A673 (cell line): ENCODE data around the gene MSI2. TPM values are rescaled to one million over a fixed set of nuclear protein-coding genes. Genes with fewer than 3 reads are reported as not detected.

Experiments
- BruUV-seq: library from RNA; stranded (reverse); fragments of 400-500 nt; replicated peaks from 2 replicates; lab custom pipeline; 2021; lab: Mats Ljungman, UMichigan
- CTCF ChIA-PET: fragments of 300-600 bp; sonication (Branson Sonifier 250); formaldehyde crosslinking; loops from one replicate; lab custom pipeline; 2022; ENCODE audit warnings: antibody characterized with exemption; lab: Charles Lee
- POLR2A ChIA-PET: fragments of 300-600 bp; sonication (Branson Sonifier 250); formaldehyde crosslinking; loops from one replicate; lab custom pipeline; 2022; ENCODE audit warnings: antibody characterized with exemption; ENCODE audit not compliant: low non-redundant PET; lab: Charles Lee
- DNase-seq: peaks from one replicate; pipeline ENCODE4 v3.0.0-alpha.2; 2015; ENCODE audit warnings: low spot score
- H3K27ac ChIP-seq: fragments of 200-600 bp; sonication (generic); 2 replicates; pipeline ENCODE4 v1.5.1; 2016; ENCODE audit warnings: mixed run types, low read depth, mild to moderate bottlenecking, mixed read lengths, antibody characterized with exemption, low read length; ENCODE audit not compliant: poor library complexity, severe bottlenecking
- H3K27me3 ChIP-seq: fragments of 200-600 bp; sonication (generic); replicated peaks from 2 replicates; pipeline ENCODE4 v1.6.1; 2017; ENCODE audit warnings: mixed run types, low read depth, mild to moderate bottlenecking, mixed read lengths, antibody characterized with exemption, low read length; ENCODE audit not compliant: insufficient read depth, poor library complexity
- H3K36me3 ChIP-seq: fragments of 200-600 bp; sonication (generic); 2 replicates; pipeline ENCODE4 v1.6.1; 2016; ENCODE audit warnings: mixed run types, mild to moderate bottlenecking, mixed read lengths, antibody characterized with exemption, low read length; ENCODE audit not compliant: insufficient read depth, poor library complexity, severe bottlenecking
- H3K4me1 ChIP-seq: fragments of 200-600 bp; sonication (generic); 2 replicates; pipeline ENCODE4 v1.6.1; 2017; ENCODE audit warnings: mixed run types, mild to moderate bottlenecking, mixed read lengths, antibody characterized with exemption, low read length; ENCODE audit not compliant: insufficient read depth, poor library complexity, severe bottlenecking
- H3K4me3 ChIP-seq: fragments of 200-600 bp; sonication (generic); 2 replicates; pipeline ENCODE4 v1.5.1; 2016; ENCODE audit warnings: low read depth, mixed run types, mild to moderate bottlenecking, mixed read lengths, low read length; ENCODE audit not compliant: poor library complexity, severe bottlenecking
- H3K9me3 ChIP-seq: fragments of 200-600 bp; sonication (generic); 2 replicates; pipeline ENCODE4 v1.6.1; 2016; ENCODE audit warnings: mixed run types, low read depth, mild to moderate bottlenecking, mixed read lengths, antibody characterized with exemption, low read length; ENCODE audit not compliant: poor library complexity, severe bottlenecking
- EZH2 ChIP-seq: fragments of 200-600 bp; sonication (generic); IDR thresholded peaks from 2 replicates; pipeline ENCODE4 v1.6.1; 2017; ENCODE audit warnings: borderline replicate concordance, low read depth, mild to moderate bottlenecking, mixed read lengths, antibody characterized with exemption, low read length; ENCODE audit not compliant: poor library complexity, severe bottlenecking
- intact Hi-C: fragments of 100-400 bp; cut with micrococcal nuclease; formaldehyde crosslinking; loops from one replicate; pipeline ENCODE4 v1.10.0; 2022; ENCODE audit not compliant: unreplicated experiment
- total RNA-seq: library from RNA; stranded (reverse); gene quantifications from 2 replicates; pipeline ENCODE4 v1.2.3, GENCODE V29; 2021
- TF ChIP-seq, protein P1 (sequence below): fragments of 300-800, 200-600 bp; sonication (generic); conservative IDR thresholded peaks from 2 replicates; pipeline ENCODE4 v1.5.1; 2017; ENCODE audit warnings: low read depth, mild to moderate bottlenecking, antibody characterized with exemption, low read length, moderate library complexity, mixed read lengths

The MSI2 gene
- total RNA-seq, 1 experiment from 2014 or later: 108 TPM

DNA sequence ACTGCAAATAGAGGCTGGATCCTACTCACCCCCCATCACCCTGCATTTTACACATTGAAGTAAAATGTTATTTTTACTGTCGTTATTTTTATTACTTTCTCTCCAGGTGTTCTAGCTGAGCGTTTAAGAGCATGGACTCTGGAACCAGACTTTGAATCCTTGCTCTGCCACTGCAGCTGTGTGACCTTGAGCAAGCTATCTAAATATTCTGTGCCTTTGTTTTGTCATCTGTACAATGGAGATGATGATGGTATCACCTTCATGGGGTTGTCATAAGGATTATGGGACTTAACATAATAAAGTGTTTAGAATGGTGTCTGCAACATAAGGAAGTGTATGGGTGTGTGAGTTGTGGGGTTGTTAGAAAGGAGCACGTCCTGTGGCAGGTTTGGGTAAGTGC, 17.8 kb downstream of the MSI2 start:
- intact Hi-C loops: no loop called here
- Histone ChIP-seq H3K36me3 (no peaks in the 10 kb centered on the region), H3K27me3 (no peaks in the 10 kb centered on the region), H3K4me1 (no peaks in the 10 kb centered on the region), H3K4me3 (no peak overlapping the region), H3K9me3 (no peaks in the 10 kb centered on the region), H3K27ac (no peak overlapping the region)
- no peak for DNase-seq
- CTCF ChIA-PET: interaction anchor here (0.6 kb wide), 1 partner anchor 180 kb away, joined by 6 read pairs; no protein-coding TSS in a partner anchor
- TF ChIP-seq EZH2: no peak
- TF ChIP-seq, protein P1, sequence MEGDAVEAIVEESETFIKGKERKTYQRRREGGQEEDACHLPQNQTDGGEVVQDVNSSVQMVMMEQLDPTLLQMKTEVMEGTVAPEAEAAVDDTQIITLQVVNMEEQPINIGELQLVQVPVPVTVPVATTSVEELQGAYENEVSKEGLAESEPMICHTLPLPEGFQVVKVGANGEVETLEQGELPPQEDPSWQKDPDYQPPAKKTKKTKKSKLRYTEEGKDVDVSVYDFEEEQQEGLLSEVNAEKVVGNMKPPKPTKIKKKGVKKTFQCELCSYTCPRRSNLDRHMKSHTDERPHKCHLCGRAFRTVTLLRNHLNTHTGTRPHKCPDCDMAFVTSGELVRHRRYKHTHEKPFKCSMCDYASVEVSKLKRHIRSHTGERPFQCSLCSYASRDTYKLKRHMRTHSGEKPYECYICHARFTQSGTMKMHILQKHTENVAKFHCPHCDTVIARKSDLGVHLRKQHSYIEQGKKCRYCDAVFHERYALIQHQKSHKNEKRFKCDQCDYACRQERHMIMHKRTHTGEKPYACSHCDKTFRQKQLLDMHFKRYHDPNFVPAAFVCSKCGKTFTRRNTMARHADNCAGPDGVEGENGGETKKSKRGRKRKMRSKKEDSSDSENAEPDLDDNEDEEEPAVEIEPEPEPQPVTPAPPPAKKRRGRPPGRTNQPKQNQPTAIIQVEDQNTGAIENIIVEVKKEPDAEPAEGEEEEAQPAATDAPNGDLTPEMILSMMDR: no peak
- no TSS peak for BruUV-seq
- POLR2A ChIA-PET: no interaction called here

GRCh38 chr17:57275071-57275764, 18.9 kb downstream of the MSI2 start:
- Histone ChIP-seq H3K4me1 (no peaks in the 10 kb centered on the region), H3K27me3 (no peaks in the 10 kb centered on the region), H3K9me3 (no peaks in the 10 kb centered on the region), H3K36me3 (no peaks in the 10 kb centered on the region), H3K27ac (no peak overlapping the region), H3K4me3 (no peak overlapping the region)
- intact Hi-C loops: no loop called here
- POLR2A ChIA-PET: no interaction called here
- BruUV-seq: no TSS peak
- DNase-seq: no peak
- CTCF ChIA-PET: no interaction called here
- TF ChIP-seq, protein P1: no peak
- TF ChIP-seq EZH2: no peak

DNA sequence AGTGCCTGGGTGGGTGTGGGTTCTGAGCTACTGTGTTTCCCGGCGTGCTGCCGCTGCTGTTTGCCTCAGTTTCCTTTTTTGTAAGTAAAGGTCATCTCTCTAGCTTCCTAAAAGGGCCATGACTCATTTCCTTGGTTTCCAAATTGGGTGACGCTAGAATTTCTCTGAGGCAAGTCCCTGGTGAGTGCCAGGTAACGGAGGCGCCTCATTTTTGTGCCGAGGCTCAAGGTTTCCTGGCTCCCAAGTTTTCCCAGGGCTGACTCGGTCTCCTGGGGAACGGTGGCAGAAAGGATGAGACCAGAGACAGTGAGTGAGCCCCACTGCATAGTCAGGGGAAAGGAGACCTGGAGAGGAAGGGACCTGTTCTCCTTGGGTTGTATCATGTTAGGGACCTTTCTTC, 20.3 kb downstream of the MSI2 start:
- H3K4me3 ChIP-seq: no peak overlapping the region
- H3K27me3 ChIP-seq: no peaks in the 10 kb centered on the region
- intact Hi-C loops: no loop called here
- CTCF ChIA-PET: no interaction called here
- BruUV-seq: no TSS peak
- POLR2A ChIA-PET: no interaction called here
- no peaks in the 10 kb centered on the region for H3K9me3 ChIP-seq
- no peaks in the 10 kb centered on the region for H3K36me3 ChIP-seq
- no peak for TF ChIP-seq EZH2
- no peak overlapping the region for H3K27ac ChIP-seq
- DNase-seq: no peak
- H3K4me1 ChIP-seq: peaks cover 1% of the 10 kb centered on the region
